IPS-18c (cell line): Measurements from ENCODE around the gene GAS7.
"Not testable (repeated sequence)": the region's sequence is repeated elsewhere in the genome, so short reads cannot be mapped to it uniquely, and the experiment has no call there.

Experiments
- H3K4me3 ChIP-seq: 2 replicates; pipeline ENCODE4 v1.7.0; 2013; ENCODE audit warnings: low read depth, mild to moderate bottlenecking, low read length, moderate library complexity; ENCODE audit not compliant: insufficient read depth
- H3K9me3 ChIP-seq: one replicate; pipeline ENCODE4 v1.6.1; 2013; ENCODE audit warnings: mild to moderate bottlenecking, low read length, moderate library complexity; ENCODE audit not compliant: control insufficient read depth, insufficient read depth

GAS7 gene

GRCh38 chr17:10035885-10036284 lies 162.5 kb downstream of the GAS7 start:
- no peak overlapping the region for H3K4me3 ChIP-seq
- H3K9me3 ChIP-seq: no peaks in the 10 kb centered on the region

GRCh38 chr17:10034719-10035475 lies 163.5 kb downstream of the GAS7 start:
- H3K4me3 ChIP-seq: no peak overlapping the region
- H3K9me3 ChIP-seq: no peaks in the 10 kb centered on the region

GRCh38 chr17:10033959-10034358 lies 164.4 kb downstream of the GAS7 start:
- Histone ChIP-seq H3K4me3 (no peak overlapping the region), H3K9me3 (no peaks in the 10 kb centered on the region)

GRCh38 chr17:10033449-10033848 lies 165.0 kb downstream of the GAS7 start:
- Histone ChIP-seq H3K4me3 (no peak overlapping the region), H3K9me3 (no peaks in the 10 kb centered on the region)

GRCh38 chr17:10032118-10032852 lies 166.1 kb downstream of the GAS7 start:
- H3K4me3 ChIP-seq: no peak overlapping the region
- H3K9me3 ChIP-seq: no peaks in the 10 kb centered on the region

DNA sequence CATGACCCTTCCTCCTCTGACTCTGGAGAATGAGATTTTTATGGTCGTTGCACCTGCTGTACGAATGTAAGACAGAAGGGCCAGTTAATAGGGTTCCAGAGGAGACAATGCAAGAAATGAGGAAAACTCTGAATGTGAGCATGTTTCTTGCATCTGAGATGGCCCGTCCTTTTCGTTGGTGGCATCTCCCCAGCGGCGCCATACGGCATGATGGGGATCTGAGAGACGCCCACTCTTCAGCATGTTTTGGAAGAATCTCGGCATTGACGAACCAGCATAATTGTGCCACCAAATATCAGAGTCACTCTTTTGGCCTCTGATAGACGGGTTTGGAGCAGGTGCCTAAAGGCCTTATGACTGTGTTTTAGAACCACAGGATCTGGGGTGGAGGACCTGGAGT lies 166.8 kb downstream of the GAS7 start:
- no peaks in the 10 kb centered on the region for H3K9me3 ChIP-seq
- no peak overlapping the region for H3K4me3 ChIP-seq

- Histone ChIP-seq H3K9me3 (no peaks in the 10 kb centered on the region), H3K4me3 (no peak overlapping the region)
Measured at GRCh38 chr17:10031127-10031526, 167.3 kb downstream of the GAS7 start.

DNA sequence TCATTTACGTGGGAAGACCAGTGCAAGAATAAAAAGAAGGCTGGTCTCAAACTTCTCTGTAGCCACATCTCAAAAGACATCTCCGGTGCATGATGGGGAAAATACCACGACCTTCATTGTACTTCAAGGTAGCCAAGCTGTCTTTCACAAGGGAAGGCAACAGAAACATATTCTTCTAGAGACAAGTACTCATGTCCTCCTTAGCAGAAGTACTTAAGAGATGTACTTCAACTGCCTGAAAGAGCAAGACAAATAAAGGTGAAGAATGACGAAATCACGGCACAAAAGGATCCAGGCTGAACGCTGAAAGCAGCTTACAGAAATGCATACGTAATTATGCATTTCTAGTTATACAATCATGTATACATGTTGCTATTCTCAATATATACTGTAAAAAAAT lies 169.3 kb downstream of the GAS7 start:
- Histone ChIP-seq H3K9me3 (no peaks in the 10 kb centered on the region), H3K4me3 (no peak overlapping the region)

DNA sequence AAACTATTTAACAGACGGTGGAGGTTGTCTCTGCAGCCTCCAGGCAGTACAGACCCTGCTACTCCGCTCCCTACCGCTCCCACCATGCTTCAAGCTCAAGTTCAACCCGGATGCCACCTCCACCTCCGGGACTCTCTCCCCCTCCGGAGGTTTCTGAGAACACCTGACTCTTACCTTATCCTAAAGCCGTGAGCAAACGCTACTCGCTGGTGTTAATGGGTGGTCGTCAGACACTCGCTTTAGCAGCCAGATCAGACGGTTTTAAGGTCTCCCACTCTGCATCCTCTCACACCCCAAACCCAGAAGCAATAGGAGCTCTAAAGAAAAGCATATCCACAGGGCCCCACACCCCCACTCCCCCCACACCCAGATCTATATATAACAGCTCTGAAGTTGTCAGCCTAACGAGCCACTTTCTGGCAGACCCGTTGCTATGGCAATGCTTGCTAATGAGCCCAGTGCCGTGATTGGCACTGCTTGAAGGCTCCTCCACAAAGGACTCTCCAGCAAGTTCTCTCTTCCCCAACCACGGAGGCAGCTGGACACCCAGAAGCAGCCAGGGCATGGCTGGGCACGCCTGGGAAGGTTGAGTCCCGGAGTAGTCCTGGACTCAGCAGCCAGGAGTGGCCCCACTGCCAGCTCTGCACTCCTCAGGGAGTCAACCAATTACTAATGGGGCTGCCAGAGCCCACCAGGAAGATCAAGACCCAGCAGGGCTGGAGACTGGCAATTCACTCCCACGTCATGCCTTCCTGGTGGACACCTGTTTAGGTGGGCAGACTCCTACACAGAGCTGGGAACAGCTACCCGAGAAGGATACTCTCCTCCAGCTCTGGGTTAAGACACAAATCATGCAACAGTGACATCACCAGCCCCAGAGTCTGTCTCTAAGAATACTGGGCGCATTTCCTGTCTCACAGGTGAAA lies 172.2 kb downstream of the GAS7 start:
- no peaks in the 10 kb centered on the region for H3K9me3 ChIP-seq
- H3K4me3 ChIP-seq: no peak overlapping the region; the same call in 1 of the 2 replicates

GRCh38 chr17:10025224-10025623 lies 173.2 kb downstream of the GAS7 start:
- Histone ChIP-seq H3K9me3 (no peaks in the 10 kb centered on the region), H3K4me3 (no peak overlapping the region)

DNA sequence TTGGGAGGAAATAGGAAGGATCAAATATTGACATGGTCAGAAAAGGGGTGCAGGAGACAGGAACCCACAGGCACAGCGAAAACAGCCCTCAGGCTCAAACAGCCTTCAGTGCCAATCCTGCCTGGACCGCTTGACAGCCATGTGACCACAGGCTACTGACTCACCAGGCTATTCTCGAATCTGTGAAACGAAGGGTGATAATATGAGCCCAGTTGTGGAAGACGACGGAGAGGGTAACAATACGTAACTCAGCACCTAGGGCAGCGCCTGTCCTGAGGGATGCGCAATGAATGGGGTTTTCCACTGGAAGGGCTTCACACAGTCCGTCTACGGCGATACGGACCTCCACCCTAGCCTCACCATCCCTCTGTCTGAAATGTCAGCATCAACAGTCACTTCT lies 176.0 kb downstream of the GAS7 start:
- Histone ChIP-seq H3K9me3 (no peaks in the 10 kb centered on the region), H3K4me3 (no peak overlapping the region)

GRCh38 chr17:10021272-10021984 lies 177.0 kb downstream of the GAS7 start:
- Histone ChIP-seq H3K4me3 (no peak overlapping the region), H3K9me3 (no peaks in the 10 kb centered on the region)

DNA sequence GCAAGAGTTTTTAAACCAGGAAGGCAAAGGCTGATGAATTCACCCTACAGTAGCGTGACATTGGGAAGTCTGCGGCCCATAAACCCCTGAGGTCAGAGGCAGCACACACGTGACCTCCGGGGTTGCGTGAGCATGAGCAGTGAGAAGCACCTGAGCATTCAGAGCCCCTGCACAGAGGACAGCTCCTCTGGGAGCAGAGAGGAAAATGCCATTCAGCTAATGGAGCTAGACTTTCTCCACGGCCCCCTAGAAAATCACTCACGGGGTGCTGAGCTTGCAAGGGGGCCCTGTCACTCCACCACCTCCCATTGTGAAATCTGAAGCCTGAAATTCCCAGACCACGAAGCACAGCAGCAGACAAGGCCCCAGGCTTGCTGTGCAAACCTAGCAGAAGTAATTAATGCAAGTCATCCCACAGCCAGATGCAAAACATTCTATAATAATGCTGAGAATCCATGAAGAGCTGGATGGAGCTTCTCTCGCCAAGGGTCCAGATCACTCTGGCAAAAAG lies 178.4 kb downstream of the GAS7 start:
- H3K4me3 ChIP-seq: no peak overlapping the region

GRCh38 chr17:10018461-10018891 lies 179.9 kb downstream of the GAS7 start:
- H3K9me3 ChIP-seq: no peaks in the 10 kb centered on the region
- no peak overlapping the region for H3K4me3 ChIP-seq

More for the DNA sequence above, 178.4 kb downstream of the GAS7 start:
- H3K9me3 ChIP-seq: no peaks in the 10 kb centered on the region

GRCh38 chr17:10016958-10017570 lies 181.3 kb downstream of the GAS7 start:
- H3K9me3 ChIP-seq: not testable (repeated sequence)

DNA sequence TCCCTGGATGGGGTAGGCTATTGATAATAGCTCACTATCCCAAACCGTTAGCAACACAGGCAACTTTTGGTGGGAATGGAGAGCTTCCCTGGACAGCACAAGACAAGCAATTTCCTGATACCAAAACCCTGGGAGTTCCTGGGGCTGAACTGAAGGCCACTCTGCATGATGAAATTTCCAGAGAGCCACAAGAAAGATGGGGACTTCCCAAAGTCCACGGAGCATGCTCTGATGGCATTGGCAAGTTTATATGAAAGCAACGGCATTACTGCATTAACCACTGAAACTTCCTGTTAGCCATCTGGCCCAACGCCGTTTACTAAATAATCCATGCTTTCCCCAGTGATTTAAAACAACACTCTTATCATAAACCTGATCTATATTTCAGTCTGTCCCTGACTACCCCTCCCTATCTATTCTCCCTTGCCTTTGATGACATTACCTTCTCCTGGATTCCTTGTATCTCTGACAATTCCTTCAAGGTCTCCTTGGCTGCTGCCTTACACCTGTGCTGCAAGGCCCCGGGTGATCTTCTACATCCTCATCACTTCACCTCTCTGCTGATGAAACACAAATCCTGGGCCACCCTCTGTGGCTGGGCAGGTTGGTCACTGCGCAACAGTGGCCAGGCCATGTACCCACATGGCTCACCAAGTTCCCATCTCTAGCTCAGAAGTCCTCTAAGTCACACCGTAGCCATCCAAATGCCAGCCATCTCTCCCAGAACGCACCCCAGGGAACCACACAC lies 184.9 kb downstream of the GAS7 start:
- no peak overlapping the region for H3K4me3 ChIP-seq

More at GRCh38 chr17:10016958-10017570, 181.3 kb downstream of the GAS7 start:
- H3K4me3 ChIP-seq: not testable (repeated sequence)

More for the DNA sequence above, 184.9 kb downstream of the GAS7 start:
- no peaks in the 10 kb centered on the region for H3K9me3 ChIP-seq
